Hematopoietic multipotent progenitor cell treated with erythropoietin and hydrocortisone succinate and interleukin-3 and kit ligand, for 8 days (in vitro differentiated cells): ENCODE data around the gene DALRD3.

Experiments used
- DNase-seq: peaks from one replicate; pipeline ENCODE4 v3.0.0-alpha.2; 2015

The DALRD3 gene

GRCh38 chr3:48974076-48974864, 44.1 kb downstream of the DALRD3 start:
- DNase-seq, result no peak

DNA sequence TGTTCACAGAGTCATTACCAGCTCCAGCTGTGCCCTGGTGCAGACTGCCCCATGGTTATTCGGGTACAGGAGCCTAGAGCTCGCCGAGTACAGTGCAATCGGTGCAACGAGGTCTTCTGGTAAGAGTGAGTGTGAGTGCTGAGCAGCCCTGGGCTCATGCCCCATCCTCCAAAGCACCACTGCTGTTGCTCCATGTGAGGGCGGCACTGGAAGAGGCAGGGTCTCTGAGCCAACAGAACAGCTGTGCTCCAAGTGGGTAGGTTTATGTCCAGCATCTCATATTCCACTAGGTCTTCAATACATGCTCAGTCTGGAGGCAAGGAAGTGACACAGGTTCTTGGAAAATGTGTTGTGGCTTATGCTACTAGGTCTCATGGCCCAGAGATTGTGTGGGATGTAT, 47.8 kb downstream of the DALRD3 start:
- no peak for DNase-seq

DNA sequence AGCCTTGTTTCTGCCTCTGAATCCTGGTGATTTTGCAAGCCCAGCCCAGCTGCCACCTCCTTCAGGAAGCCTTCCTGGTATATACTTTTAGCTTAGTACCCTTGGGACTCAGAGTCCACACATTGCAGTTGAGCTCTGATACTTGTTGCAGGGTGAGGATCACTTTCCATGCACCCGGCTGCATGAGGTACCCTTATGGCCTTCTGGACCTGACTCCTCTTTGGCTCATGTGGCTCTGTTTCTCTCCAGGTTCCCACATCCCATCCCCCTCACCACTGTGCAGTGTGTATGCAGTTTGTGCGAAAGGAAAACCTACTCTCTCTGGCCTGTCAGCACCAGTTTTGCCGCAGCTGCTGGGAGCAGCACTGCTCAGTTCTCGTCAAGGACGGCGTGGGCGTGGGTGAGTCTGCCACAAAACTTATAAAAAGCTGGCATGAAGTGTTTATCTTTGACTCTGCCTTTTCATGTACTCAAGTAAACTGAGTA, 51.5 kb downstream of the DALRD3 start:
- no peak for DNase-seq

- no peak for DNase-seq
Observed at GRCh38 chr3:48966367-48966766, 52.0 kb downstream of the DALRD3 start.
